ENCODE measurements around the gene KIF5A. TPM values are rescaled to one million over a fixed set of nuclear protein-coding genes. Genes with fewer than 3 reads are reported as not detected.
A peak's percentile ranks its signal among the peaks of the same experiment; 100 is the strongest.

KIF5A gene
- total RNA-seq, 6 experiments from 2014 or later = 0.02 TPM; not detected in 5

GRCh38 chr12:57630891-57631433 is 81.1 kb downstream of the KIF5A start:
- DNase-seq = no peak
- no CpG with 5 or more reads among the region's 6 CpGs for whole genome bisulfite sequencing (ENCODE audit: insufficient coverage, low coverage, low lambda C conversion rate, missing lambda C conversion rate)

GRCh38 chr12:57631566-57632072 is 81.8 kb downstream of the KIF5A start:
- no peak for DNase-seq
- no peak overlapping the region for H3K27ac ChIP-seq
- no peaks in the 10 kb centered on the region for H3K36me3 ChIP-seq
- peaks cover 10 to 21% of the 10 kb centered on the region in 2 donors for H3K27me3 ChIP-seq
- peaks cover 0 to 17% (median 3%) of the 10 kb centered on the region in 4 donors for H3K4me1 ChIP-seq
- intact Hi-C loops (cut with DNase I) = no loop called here
- no peak overlapping the region for H3K4me3 ChIP-seq
- TF ChIP-seq CTCF (IDR thresholded peaks at IDR 0.05) (no peak), POLR2A (IDR thresholded peaks at IDR 0.05) (no peak)
- 13% methylated on average over 24 of the region's 26 CpGs for WGBS (ENCODE audit: insufficient coverage, low coverage, low lambda C conversion rate, missing lambda C conversion rate)
- ATAC-seq = no peak
- no peaks in the 10 kb centered on the region for H3K9me3 ChIP-seq

More at GRCh38 chr12:57630891-57631433, 81.1 kb downstream of the KIF5A start:
- no peaks in the 10 kb centered on the region for H3K36me3 ChIP-seq
- peaks cover 10 to 23% of the 10 kb centered on the region in 2 donors for H3K27me3 ChIP-seq
- no peak for TF ChIP-seq POLR2A (IDR thresholded peaks at IDR 0.05)
- TF ChIP-seq CTCF (IDR thresholded peaks at IDR 0.05) = no peak
- no peaks in the 10 kb centered on the region for H3K9me3 ChIP-seq
- intact Hi-C loops (cut with DNase I) = no loop called here
- no peak for ATAC-seq
- H3K27ac ChIP-seq = no peak overlapping the region
- H3K4me1 ChIP-seq = peaks cover 0 to 17% (median 3%) of the 10 kb centered on the region in 4 donors
- H3K4me3 ChIP-seq = no peak overlapping the region

- no peaks in the 10 kb centered on the region for H3K36me3 ChIP-seq
- TF ChIP-seq CTCF (IDR thresholded peaks at IDR 0.05) (no peak), POLR2A (IDR thresholded peaks at IDR 0.05) (no peak)
- H3K4me3 ChIP-seq = peak overlapping the region; percentile 44 to 51 (median 47)
- H3K27me3 ChIP-seq = peaks cover 10 to 21% of the 10 kb centered on the region in 2 donors
- 4% methylated on average over 9 of the region's 67 CpGs for WGBS (ENCODE audit: insufficient coverage, low coverage, low lambda C conversion rate, missing lambda C conversion rate)
- intact Hi-C loops (cut with DNase I) = no loop called here
- DNase-seq (no peak), ATAC-seq (peak; percentile 28 to 51 (median 34))
- peaks cover 0 to 17% (median 3%) of the 10 kb centered on the region in 4 donors for H3K4me1 ChIP-seq
- H3K9me3 ChIP-seq = no peaks in the 10 kb centered on the region
- no peak overlapping the region for H3K27ac ChIP-seq
Observed at GRCh38 chr12:57632073-57632957, 82.5 kb downstream of the KIF5A start.

- H3K9me3 ChIP-seq = no peaks in the 10 kb centered on the region
- H3K4me3 ChIP-seq = peak within 1 kb of the TSS; percentile 44 to 51 (median 47)
- peaks cover 4 to 15% of the 10 kb centered on the region in 2 donors for H3K27me3 ChIP-seq
- no peaks in the 10 kb centered on the region for H3K36me3 ChIP-seq
- ATAC-seq (peak; percentile 94 to 97 (median 96)), DNase-seq (peak in 2 of 3 donors; percentile 68 to 70)
- no peak within 1 kb of the TSS for H3K27ac ChIP-seq
- intact Hi-C loops (cut with DNase I) = no loop called here
- TF ChIP-seq POLR2A (IDR thresholded peaks at IDR 0.05) = no peak
- peak; percentile 79 to 91 (median 88) for TF ChIP-seq CTCF (IDR thresholded peaks at IDR 0.05)
- 5% methylated on average over 14 of the region's 58 CpGs for WGBS (ENCODE audit: insufficient coverage, low coverage, low lambda C conversion rate, missing lambda C conversion rate)
- peaks cover 0 to 12% (median 3%) of the 10 kb centered on the region in 4 donors for H3K4me1 ChIP-seq
Observed at GRCh38 chr12:57632958-57633840, 83.4 kb downstream of the KIF5A start, which contains the start of gene B4GALNT1. B4GALNT1 (minus strand) TSS chr12:57633201; CDS start chr12:57632132, 1,069 bp downstream.

Data from right lobe of liver (tissue), 6 donors.